ENCODE measurements around the gene FBXO40.
A peak's percentile ranks its signal among the peaks of the same experiment; 100 is the strongest.

The FBXO40 gene

GRCh38 chr3:121662742-121663141 lies 69.6 kb downstream of the FBXO40 start:
- DNase-seq (ENCODE audit: low read depth), result no peak

- DNase-seq (ENCODE audit: low read depth), result peak; percentile 25
Measured at GRCh38 chr3:121663171-121663847, 70.1 kb downstream of the FBXO40 start.

GRCh38 chr3:121665488-121665887 lies 72.3 kb downstream of the FBXO40 start:
- no peak for DNase-seq (ENCODE audit: low read depth)

- DNase-seq (ENCODE audit: low read depth), result no peak
Measured at GRCh38 chr3:121667333-121667732, 74.2 kb downstream of the FBXO40 start.

- no peak for DNase-seq (ENCODE audit: low read depth)
Measured at GRCh38 chr3:121670676-121671075, 77.5 kb downstream of the FBXO40 start.

- no peak for DNase-seq (ENCODE audit: low read depth)
Measured at GRCh38 chr3:121677141-121677540, 84.0 kb downstream of the FBXO40 start.
